SK-N-SH (cell line): ENCODE data around the gene RTP4.

Experiments used
- EP300 ChIP-seq, 2 experiments: IDR thresholded peaks; 2 replicates each; pipeline versions ENCODE4 v1.4.0 to v1.6.1; 2012; ENCODE audit warnings: borderline replicate concordance in 1 of 2, low read depth in 1 of 2, low read length in 1 of 2
- FOXJ3 ChIP-seq: sonication (generic); formaldehyde crosslinking; IDR thresholded peaks from 2 replicates; pipeline ENCODE4 v1.5.1; 2020; ENCODE audit warnings: mild to moderate bottlenecking, missing genetic modification reagents
- GATA2 ChIP-seq: sonication (generic); formaldehyde crosslinking; IDR thresholded peaks from 2 replicates; pipeline ENCODE4 v1.5.0; 2020; ENCODE audit warnings: mild to moderate bottlenecking, missing genetic modification reagents
- POLR2AphosphoS5 ChIP-seq: IDR thresholded peaks from 2 replicates; pipeline ENCODE4 v1.6.1; 2012; ENCODE audit warnings: low read depth, low read length
- SIN3A ChIP-seq: IDR thresholded peaks from 2 replicates; pipeline ENCODE4 v1.6.1; 2012; ENCODE audit warnings: low read depth, mild to moderate bottlenecking, low read length, moderate library complexity, borderline replicate concordance
- TCF12 ChIP-seq: IDR thresholded peaks from 2 replicates; pipeline ENCODE4 v1.4.0; 2012
- TF ChIP-seq, protein P1 (sequence below): fragments of 200-600 bp; sonication (generic); IDR thresholded peaks from 2 replicates; pipeline ENCODE4 v1.6.1; 2017; ENCODE audit warnings: antibody characterized with exemption, mild to moderate bottlenecking, moderate library complexity
- TF ChIP-seq, protein P2 (sequence below): IDR thresholded peaks from 2 replicates; pipeline ENCODE4 v1.4.0; 2012; ENCODE audit warnings: low read depth, borderline replicate concordance
- TF ChIP-seq, protein P3 (sequence below): IDR thresholded peaks from 2 replicates; pipeline ENCODE4; 2012
- TF ChIP-seq, protein P4 (sequence below): IDR thresholded peaks from 2 replicates; pipeline ENCODE4 v1.4.0; 2012; ENCODE audit warnings: low read depth, borderline replicate concordance
- TF ChIP-seq, protein P5 (sequence below): IDR thresholded peaks from 2 replicates; pipeline ENCODE4 v1.4.0; 2012; ENCODE audit warnings: low read depth

DNA sequence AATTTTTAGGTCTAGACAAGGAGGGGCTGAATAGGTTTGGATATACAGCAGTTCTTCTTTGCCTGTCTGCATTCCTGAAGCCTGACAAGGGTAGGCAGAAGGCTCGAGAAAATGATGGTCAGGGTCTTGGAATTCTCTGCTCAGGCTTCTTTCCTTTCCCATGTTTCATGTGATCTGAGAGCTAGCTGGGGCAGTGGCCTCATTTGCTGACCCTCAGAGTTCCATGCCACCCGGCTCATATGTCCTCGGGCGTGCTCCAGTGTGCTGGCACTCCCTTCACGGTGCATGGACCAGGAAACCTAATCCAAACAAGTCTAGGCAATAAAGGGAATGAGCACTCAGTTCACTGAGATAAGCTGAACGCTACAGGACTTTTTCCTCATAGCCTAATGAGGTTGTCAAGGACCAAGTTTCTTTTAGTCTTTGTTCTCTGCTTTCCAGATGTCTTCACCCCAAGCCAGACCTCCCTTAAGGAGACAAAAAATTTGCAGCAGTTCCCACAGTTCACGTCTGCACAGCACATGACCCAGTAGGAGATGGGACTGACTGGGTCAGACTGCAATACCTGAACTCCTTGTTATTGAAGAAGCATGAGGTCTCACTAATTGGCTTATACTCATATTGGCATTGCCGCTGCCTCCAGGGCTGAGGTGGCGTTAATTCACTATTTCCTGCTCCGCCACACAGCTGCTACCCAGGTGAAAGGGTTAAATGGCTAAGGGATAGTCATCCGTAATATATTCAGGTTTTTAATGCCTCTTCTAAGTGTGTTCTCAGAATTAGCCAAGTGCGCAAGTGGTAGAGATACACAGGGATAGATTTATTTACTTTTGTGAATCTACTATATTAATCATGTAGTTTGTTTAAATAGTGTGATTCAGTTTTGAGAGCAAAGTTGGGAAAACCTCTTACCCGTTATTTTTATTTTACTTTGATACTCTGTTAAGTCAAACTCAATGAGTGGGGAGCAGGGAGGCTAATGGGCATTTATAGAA is 15.3 kb upstream of the RTP4 start:
- no peak for TF ChIP-seq POLR2AphosphoS5
- TF ChIP-seq, protein P1, sequence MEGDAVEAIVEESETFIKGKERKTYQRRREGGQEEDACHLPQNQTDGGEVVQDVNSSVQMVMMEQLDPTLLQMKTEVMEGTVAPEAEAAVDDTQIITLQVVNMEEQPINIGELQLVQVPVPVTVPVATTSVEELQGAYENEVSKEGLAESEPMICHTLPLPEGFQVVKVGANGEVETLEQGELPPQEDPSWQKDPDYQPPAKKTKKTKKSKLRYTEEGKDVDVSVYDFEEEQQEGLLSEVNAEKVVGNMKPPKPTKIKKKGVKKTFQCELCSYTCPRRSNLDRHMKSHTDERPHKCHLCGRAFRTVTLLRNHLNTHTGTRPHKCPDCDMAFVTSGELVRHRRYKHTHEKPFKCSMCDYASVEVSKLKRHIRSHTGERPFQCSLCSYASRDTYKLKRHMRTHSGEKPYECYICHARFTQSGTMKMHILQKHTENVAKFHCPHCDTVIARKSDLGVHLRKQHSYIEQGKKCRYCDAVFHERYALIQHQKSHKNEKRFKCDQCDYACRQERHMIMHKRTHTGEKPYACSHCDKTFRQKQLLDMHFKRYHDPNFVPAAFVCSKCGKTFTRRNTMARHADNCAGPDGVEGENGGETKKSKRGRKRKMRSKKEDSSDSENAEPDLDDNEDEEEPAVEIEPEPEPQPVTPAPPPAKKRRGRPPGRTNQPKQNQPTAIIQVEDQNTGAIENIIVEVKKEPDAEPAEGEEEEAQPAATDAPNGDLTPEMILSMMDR = no peak
- TF ChIP-seq EP300 (IDR thresholded peaks at IDR 0.05; ENCODE audit: borderline replicate concordance in 1 of 2, low read depth in 1 of 2, low read length in 1 of 2) = no peak
- TF ChIP-seq GATA2 (CRISPR knock-in tag) = no peak
- TF ChIP-seq, protein P2, sequence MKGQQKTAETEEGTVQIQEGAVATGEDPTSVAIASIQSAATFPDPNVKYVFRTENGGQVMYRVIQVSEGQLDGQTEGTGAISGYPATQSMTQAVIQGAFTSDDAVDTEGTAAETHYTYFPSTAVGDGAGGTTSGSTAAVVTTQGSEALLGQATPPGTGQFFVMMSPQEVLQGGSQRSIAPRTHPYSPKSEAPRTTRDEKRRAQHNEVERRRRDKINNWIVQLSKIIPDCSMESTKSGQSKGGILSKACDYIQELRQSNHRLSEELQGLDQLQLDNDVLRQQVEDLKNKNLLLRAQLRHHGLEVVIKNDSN = no peak
- TF ChIP-seq, protein P3, sequence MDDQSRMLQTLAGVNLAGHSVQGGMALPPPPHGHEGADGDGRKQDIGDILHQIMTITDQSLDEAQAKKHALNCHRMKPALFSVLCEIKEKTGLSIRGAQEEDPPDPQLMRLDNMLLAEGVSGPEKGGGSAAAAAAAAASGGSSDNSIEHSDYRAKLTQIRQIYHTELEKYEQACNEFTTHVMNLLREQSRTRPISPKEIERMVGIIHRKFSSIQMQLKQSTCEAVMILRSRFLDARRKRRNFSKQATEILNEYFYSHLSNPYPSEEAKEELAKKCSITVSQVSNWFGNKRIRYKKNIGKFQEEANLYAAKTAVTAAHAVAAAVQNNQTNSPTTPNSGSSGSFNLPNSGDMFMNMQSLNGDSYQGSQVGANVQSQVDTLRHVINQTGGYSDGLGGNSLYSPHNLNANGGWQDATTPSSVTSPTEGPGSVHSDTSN = no peak
- TF ChIP-seq, protein P4, sequence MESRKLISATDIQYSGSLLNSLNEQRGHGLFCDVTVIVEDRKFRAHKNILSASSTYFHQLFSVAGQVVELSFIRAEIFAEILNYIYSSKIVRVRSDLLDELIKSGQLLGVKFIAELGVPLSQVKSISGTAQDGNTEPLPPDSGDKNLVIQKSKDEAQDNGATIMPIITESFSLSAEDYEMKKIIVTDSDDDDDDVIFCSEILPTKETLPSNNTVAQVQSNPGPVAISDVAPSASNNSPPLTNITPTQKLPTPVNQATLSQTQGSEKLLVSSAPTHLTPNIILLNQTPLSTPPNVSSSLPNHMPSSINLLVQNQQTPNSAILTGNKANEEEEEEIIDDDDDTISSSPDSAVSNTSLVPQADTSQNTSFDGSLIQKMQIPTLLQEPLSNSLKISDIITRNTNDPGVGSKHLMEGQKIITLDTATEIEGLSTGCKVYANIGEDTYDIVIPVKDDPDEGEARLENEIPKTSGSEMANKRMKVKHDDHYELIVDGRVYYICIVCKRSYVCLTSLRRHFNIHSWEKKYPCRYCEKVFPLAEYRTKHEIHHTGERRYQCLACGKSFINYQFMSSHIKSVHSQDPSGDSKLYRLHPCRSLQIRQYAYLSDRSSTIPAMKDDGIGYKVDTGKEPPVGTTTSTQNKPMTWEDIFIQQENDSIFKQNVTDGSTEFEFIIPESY = no peak
- TF ChIP-seq FOXJ3 (CRISPR knock-in tag) = no peak
- TF ChIP-seq TCF12 = no peak
- TF ChIP-seq, protein P5, sequence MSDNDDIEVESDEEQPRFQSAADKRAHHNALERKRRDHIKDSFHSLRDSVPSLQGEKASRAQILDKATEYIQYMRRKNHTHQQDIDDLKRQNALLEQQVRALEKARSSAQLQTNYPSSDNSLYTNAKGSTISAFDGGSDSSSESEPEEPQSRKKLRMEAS = no peak
- TF ChIP-seq SIN3A = no peak
